GM12872 (cell line): Measurements from ENCODE around the gene ZFAND2B.

Experiments
- TF ChIP-seq, protein P1 (sequence below): IDR thresholded peaks from 3 replicates; pipeline ENCODE4 v1.5.1; 2011; ENCODE audit warnings: low read depth, mild to moderate bottlenecking, low read length, moderate library complexity; ENCODE audit not compliant: insufficient read depth

Gene ZFAND2B

DNA sequence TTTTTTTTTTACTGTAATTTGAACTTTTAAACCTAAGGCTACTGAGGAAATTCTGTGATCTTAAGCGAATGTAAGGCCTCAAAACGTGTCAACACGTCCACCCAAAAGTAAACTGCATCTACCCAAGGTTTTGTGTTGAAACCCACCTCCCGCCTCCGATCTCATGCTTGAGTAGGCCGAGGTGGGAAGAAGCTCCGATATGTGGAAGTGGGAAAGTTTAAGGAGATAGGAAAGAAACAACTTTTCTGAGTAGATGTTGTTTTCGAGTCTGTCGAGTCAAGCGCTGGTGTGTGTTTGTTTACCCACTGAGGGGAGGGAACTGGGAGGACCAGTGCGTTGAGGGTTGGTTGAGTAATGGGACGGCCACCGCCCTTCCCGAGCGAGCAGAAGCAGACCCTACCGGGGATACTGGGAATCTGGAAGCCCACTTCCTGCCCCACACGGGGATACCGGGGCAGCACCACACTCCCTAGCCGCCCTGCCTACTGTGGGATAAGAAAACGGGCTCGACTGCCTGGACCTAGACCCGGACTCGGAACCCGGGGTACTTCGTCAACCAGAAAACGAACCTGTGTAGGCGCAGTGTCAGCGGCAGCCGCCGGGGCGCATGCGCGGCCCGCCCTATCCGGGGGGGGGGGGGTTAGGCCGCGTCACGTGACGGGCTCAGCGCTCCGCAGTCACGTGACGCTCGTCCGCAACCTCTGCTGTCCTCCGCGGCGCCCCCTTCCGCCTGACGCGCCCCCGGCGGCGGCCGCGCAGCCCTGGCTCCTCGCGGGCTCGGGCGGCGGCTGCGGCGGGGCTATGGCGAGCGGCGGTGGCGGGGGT lies 28.8 kb upstream of the ZFAND2B start, which contains the start of gene RETREG2:
TSS of gene RETREG2 (plus strand) at position 724 of the 825 bp plus-strand sequence. CDS start at position 802, 78 bp downstream.
- TF ChIP-seq, protein P1, sequence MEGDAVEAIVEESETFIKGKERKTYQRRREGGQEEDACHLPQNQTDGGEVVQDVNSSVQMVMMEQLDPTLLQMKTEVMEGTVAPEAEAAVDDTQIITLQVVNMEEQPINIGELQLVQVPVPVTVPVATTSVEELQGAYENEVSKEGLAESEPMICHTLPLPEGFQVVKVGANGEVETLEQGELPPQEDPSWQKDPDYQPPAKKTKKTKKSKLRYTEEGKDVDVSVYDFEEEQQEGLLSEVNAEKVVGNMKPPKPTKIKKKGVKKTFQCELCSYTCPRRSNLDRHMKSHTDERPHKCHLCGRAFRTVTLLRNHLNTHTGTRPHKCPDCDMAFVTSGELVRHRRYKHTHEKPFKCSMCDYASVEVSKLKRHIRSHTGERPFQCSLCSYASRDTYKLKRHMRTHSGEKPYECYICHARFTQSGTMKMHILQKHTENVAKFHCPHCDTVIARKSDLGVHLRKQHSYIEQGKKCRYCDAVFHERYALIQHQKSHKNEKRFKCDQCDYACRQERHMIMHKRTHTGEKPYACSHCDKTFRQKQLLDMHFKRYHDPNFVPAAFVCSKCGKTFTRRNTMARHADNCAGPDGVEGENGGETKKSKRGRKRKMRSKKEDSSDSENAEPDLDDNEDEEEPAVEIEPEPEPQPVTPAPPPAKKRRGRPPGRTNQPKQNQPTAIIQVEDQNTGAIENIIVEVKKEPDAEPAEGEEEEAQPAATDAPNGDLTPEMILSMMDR, result peak; percentile 34; the same call in 1 of the 3 replicates

DNA sequence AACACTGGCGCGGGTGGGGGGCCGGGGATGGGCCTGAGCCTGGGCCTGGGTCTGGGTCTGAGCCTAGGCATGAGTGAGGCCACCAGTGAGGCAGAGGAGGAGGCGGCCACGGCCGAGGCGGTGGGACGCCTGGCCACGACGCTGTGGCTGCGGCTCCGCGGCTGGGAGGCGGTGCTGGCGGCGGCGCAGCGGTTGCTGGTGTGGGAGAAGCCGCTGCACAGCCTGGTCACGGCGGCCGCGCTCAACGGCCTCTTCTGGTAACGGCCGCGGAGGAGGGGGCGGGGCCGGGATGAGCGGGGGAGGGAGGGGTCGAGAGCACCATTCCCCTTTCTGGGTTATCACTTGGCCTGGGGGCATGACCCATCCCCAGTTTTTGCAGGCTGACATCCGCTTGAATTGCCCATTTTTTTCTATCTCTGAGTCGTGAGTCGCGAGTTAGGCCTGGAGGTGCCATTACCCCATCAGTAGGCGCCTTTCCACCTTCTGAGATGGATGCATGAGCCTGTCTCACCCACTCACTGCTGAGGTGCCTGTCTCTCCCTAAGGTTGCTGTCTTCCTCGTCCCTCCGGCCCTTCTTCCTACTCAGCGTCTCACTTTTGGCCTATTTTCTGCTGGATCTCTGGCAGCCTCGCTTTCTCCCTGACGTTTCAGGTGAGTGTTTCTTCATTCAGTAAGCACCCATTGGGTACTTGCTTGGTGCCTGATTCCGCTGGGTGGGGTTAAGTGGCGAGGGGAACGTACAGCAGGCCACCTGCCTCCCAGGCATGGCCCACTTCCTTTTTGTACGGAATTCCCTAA lies 28.0 kb upstream of the ZFAND2B start:
- TF ChIP-seq, protein P1, result no peak

DNA sequence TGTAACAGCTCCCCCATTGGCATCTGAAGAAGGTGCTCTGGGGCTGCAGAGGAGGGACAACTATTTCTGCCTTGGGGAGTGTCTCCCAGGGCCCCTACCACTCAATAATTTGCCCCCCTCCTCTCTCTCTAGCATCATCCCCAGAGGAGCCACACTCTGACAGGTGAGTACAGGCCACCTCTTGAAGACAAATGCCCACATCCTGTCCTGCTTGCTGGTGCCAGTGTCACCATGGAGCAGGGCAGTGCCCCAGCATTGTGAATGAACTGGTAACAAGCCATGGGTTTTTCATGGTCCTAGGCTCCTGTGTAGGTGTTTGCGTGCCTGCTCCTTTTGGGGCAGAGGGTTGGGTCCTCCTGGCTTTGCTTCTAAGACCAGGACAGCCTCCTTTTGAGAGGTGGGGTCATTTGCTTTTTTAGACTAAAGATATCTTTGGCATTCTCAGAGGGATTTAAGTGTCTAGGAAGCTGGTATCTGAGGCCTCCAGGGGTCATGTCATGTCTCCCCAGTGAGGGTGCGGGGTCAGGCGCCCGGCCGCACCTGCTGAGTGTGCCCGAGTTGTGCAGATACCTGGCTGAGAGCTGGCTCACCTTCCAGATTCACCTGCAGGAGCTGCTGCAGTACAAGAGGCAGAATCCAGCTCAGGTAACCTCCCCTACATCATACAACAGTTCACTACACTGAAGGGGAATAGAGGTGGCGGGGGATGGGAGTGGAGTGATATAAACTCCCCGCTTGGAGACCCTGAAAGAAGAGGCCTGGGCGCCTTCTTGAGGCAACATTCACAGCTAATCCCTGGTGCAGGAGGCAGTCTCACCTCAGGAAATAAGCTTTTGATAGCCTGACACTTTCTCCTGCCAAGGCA lies 26.7 kb upstream of the ZFAND2B start:
- TF ChIP-seq, protein P1, result no peak

DNA sequence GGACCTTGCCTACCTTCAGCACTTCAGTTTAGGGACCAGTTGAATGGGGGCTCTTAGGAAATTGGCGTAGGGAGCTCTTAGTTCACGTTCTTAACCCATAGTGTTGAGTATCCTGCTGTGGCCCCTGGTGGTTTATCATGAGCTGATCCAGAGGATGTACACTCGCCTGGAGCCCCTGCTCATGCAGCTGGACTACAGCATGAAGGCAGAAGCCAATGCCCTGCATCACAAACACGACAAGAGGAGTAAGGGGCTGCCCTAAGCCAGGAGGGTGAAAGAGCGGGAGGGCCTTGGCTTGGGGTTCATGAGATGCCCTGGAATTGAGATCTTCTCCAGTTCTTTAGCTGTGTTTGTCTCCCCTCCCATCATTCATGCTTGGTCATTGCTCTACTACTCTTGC lies 25.6 kb upstream of the ZFAND2B start:
- TF ChIP-seq, protein P1, result no peak

DNA sequence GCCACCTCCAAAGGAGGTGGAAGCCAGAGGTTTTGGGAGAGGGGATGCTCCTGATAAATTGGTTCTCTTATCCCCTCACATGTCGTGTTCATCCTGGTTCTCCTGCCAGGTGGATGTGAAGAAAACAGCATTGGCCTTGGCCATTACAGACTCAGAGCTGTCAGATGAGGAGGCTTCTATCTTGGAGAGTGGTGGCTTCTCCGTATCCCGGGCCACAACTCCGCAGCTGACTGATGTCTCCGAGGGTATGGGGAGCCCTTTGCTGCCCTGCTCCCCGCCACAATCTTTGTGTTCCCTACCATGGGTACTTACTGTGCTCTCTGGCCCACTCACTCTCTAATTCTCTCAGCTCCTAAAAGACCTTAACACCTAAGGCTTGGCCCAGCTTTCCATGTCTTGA lies 25.1 kb upstream of the ZFAND2B start:
- TF ChIP-seq, protein P1, result no peak

DNA sequence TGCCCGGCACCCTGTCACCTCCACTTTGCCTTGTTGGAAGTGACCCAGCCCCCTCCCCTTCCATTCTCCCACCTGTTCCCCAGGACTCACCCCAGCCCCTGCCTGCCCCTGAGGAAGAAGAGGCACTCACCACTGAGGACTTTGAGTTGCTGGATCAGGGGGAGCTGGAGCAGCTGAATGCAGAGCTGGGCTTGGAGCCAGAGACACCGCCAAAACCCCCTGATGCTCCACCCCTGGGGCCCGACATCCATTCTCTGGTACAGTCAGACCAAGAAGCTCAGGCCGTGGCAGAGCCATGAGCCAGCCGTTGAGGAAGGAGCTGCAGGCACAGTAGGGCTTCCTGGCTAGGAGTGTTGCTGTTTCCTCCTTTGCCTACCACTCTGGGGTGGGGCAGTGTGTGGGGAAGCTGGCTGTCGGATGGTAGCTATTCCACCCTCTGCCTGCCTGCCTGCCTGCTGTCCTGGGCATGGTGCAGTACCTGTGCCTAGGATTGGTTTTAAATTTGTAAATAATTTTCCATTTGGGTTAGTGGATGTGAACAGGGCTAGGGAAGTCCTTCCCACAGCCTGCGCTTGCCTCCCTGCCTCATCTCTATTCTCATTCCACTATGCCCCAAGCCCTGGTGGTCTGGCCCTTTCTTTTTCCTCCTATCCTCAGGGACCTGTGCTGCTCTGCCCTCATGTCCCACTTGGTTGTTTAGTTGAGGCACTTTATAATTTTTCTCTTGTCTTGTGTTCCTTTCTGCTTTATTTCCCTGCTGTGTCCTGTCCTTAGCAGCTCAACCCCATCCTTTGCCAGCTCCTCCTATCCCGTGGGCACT lies 24.0 kb upstream of the ZFAND2B start:
- TF ChIP-seq, protein P1, result no peak
